ENCODE data around the gene NFIB. TPM values are rescaled to one million over a fixed set of nuclear protein-coding genes. Genes with fewer than 3 reads are reported as not detected.

NFIB gene
- total and polyA plus RNA-seq, 5 donors = 22.5 to 143 (median 134) TPM

GRCh38 chr9:14350754-14351153, 36.8 kb upstream of the NFIB start:
- ATAC-seq (no peak), DNase-seq (peak in 2 of 3 donors; percentile 23 to 68)
- Histone ChIP-seq H3K9me3 (ENCODE audit: control insufficient read depth, low read length) (no peaks in the 10 kb centered on the region), H3K27me3 (ENCODE audit: control insufficient read depth, insufficient read depth) (no peaks in the 10 kb centered on the region), H3K4me1 (ENCODE audit: control insufficient read depth, insufficient read depth, low read length) (peaks cover 9% of the 10 kb centered on the region), H3K27ac (ENCODE audit: low read length) (peak overlapping the region; percentile 88), H3K4me3 (ENCODE audit: low read length) (peak overlapping the region; percentile 33)
- intact Hi-C loops (cut with DNase I) = loop anchor here (2.0 to 10.0 kb wide), 7 partner anchors 28 to 926 kb away; no protein-coding TSS in a partner anchor
- WGBS = 29% methylated on average over 11 of the region's 11 CpGs

GRCh38 chr9:14350349-14350728, 36.4 kb upstream of the NFIB start:
- peak overlapping the region; percentile 97 for H3K27ac ChIP-seq (ENCODE audit: low read length)
- DNase-seq (peak in 1 of 3 donors; percentile 47), ATAC-seq (no peak)
- no peaks in the 10 kb centered on the region for H3K27me3 ChIP-seq (ENCODE audit: control insufficient read depth, insufficient read depth)
- WGBS = 55% methylated on average over 10 of the region's 10 CpGs
- peak overlapping the region; percentile 33 for H3K4me3 ChIP-seq (ENCODE audit: low read length)
- H3K4me1 ChIP-seq (ENCODE audit: control insufficient read depth, insufficient read depth, low read length) = peaks cover 9% of the 10 kb centered on the region
- H3K9me3 ChIP-seq (ENCODE audit: control insufficient read depth, low read length) = no peaks in the 10 kb centered on the region
- intact Hi-C loops (cut with DNase I) = loop anchor here (2.0 to 10.0 kb wide), 7 partner anchors 28 to 926 kb away; no protein-coding TSS in a partner anchor

- peaks cover 9% of the 10 kb centered on the region for H3K4me1 ChIP-seq (ENCODE audit: control insufficient read depth, insufficient read depth, low read length)
These were observed 35.8 kb upstream of the NFIB start for GRCh38 chr9:14349447-14350348.

GRCh38 chr9:14349146-14349446, 35.2 kb upstream of the NFIB start:
- no peaks in the 10 kb centered on the region for H3K27me3 ChIP-seq (ENCODE audit: control insufficient read depth, insufficient read depth)
- DNase-seq (peak; percentile 19 to 63 (median 42)), ATAC-seq (no peak)
- H3K9me3 ChIP-seq (ENCODE audit: control insufficient read depth, low read length) = no peaks in the 10 kb centered on the region
- H3K4me3 ChIP-seq (ENCODE audit: low read length) = peak overlapping the region; percentile 33
- H3K4me1 ChIP-seq (ENCODE audit: control insufficient read depth, insufficient read depth, low read length) = peaks cover 9% of the 10 kb centered on the region
- intact Hi-C loops (cut with DNase I) = no loop called here
- peak overlapping the region; percentile 97 for H3K27ac ChIP-seq (ENCODE audit: low read length)
- 15% methylated on average over 15 of the region's 15 CpGs for WGBS

More at GRCh38 chr9:14349447-14350348, 35.8 kb upstream of the NFIB start:
- 27% methylated on average over 42 of the region's 42 CpGs for WGBS
- Histone ChIP-seq H3K4me3 (ENCODE audit: low read length) (peak overlapping the region; percentile 33), H3K27me3 (ENCODE audit: control insufficient read depth, insufficient read depth) (no peaks in the 10 kb centered on the region), H3K27ac (ENCODE audit: low read length) (peak overlapping the region; percentile 97), H3K9me3 (ENCODE audit: control insufficient read depth, low read length) (no peaks in the 10 kb centered on the region)
- ATAC-seq (no peak), DNase-seq (peak in 2 of 3 donors; percentile 61 to 64)
- intact Hi-C loops (cut with DNase I) = loop anchor here (2.0 to 10.0 kb wide), 7 partner anchors 27 to 925 kb away; no protein-coding TSS in a partner anchor

GRCh38 chr9:14348373-14349145, 34.6 kb upstream of the NFIB start:
- peak overlapping the region; percentile 97 for H3K27ac ChIP-seq (ENCODE audit: low read length)
- peak; percentile 39 to 77 (median 71) for DNase-seq
- H3K4me3 ChIP-seq (ENCODE audit: low read length) = peak overlapping the region; percentile 33
- H3K4me1 ChIP-seq (ENCODE audit: control insufficient read depth, insufficient read depth, low read length) = peaks cover 10% of the 10 kb centered on the region
- no peaks in the 10 kb centered on the region for H3K27me3 ChIP-seq (ENCODE audit: control insufficient read depth, insufficient read depth)
- H3K9me3 ChIP-seq (ENCODE audit: control insufficient read depth, low read length) = no peaks in the 10 kb centered on the region
- peak; percentile 3 to 7 for ATAC-seq
- WGBS = 1% methylated on average over 43 of the region's 43 CpGs
- intact Hi-C loops (cut with DNase I) = no loop called here

GRCh38 chr9:14348123-14348372, 34.1 kb upstream of the NFIB start:
- WGBS = under 1% methylated on average over 10 of the region's 10 CpGs
- Histone ChIP-seq H3K27ac (ENCODE audit: low read length) (peak overlapping the region; percentile 97), H3K4me3 (ENCODE audit: low read length) (peak overlapping the region; percentile 33), H3K4me1 (ENCODE audit: control insufficient read depth, insufficient read depth, low read length) (peaks cover 10% of the 10 kb centered on the region), H3K9me3 (ENCODE audit: control insufficient read depth, low read length) (no peaks in the 10 kb centered on the region), H3K27me3 (ENCODE audit: control insufficient read depth, insufficient read depth) (no peaks in the 10 kb centered on the region)
- ATAC-seq (peak in 1 of 2 donors; percentile 43), DNase-seq (no peak)
- intact Hi-C loops (cut with DNase I) = no loop called here

GRCh38 chr9:14347406-14348122, 33.6 kb upstream of the NFIB start:
- intact Hi-C loops (cut with DNase I) = loop anchor here in 1 of 4 donors (2.0 kb wide), 1 partner anchor 25 kb away; no protein-coding TSS in a partner anchor
- Histone ChIP-seq H3K9me3 (ENCODE audit: control insufficient read depth, low read length) (no peaks in the 10 kb centered on the region), H3K27ac (ENCODE audit: low read length) (peak overlapping the region; percentile 97), H3K4me1 (ENCODE audit: control insufficient read depth, insufficient read depth, low read length) (peaks cover 10% of the 10 kb centered on the region), H3K27me3 (ENCODE audit: control insufficient read depth, insufficient read depth) (no peaks in the 10 kb centered on the region), H3K4me3 (ENCODE audit: low read length) (peak overlapping the region; percentile 33)
- DNase-seq = peak; percentile 77 to 89 (median 85)
- WGBS = 1% methylated on average over 53 of the region's 53 CpGs
- ATAC-seq = peak; percentile 62 to 72

GRCh38 chr9:14346811-14347405, 33.0 kb upstream of the NFIB start:
- peak; percentile 55 to 81 (median 78) for DNase-seq
- WGBS = 6% methylated on average over 37 of the region's 37 CpGs
- Histone ChIP-seq H3K9me3 (ENCODE audit: control insufficient read depth, low read length) (no peaks in the 10 kb centered on the region), H3K4me3 (ENCODE audit: low read length) (peak overlapping the region; percentile 33), H3K4me1 (ENCODE audit: control insufficient read depth, insufficient read depth, low read length) (peaks cover 7% of the 10 kb centered on the region), H3K27me3 (ENCODE audit: control insufficient read depth, insufficient read depth) (no peaks in the 10 kb centered on the region), H3K27ac (ENCODE audit: low read length) (peak overlapping the region; percentile 97)
- intact Hi-C loops (cut with DNase I) = loop anchor here in 1 of 4 donors (2.0 kb wide), 1 partner anchor 24 kb away; no protein-coding TSS in a partner anchor
- peak; percentile 24 to 25 for ATAC-seq

GRCh38 chr9:14346231-14346791, 32.4 kb upstream of the NFIB start:
- H3K9me3 ChIP-seq (ENCODE audit: control insufficient read depth, low read length) = no peaks in the 10 kb centered on the region
- intact Hi-C loops (cut with DNase I) = loop anchor here in 1 of 4 donors (2.0 kb wide), 1 partner anchor 24 kb away; no protein-coding TSS in a partner anchor
- peak; percentile 17 to 64 for ATAC-seq
- H3K4me1 ChIP-seq (ENCODE audit: control insufficient read depth, insufficient read depth, low read length) = peaks cover 10% of the 10 kb centered on the region
- peak; percentile 80 to 88 (median 87) for DNase-seq
- H3K27ac ChIP-seq (ENCODE audit: low read length) = peak overlapping the region; percentile 97
- no peaks in the 10 kb centered on the region for H3K27me3 ChIP-seq (ENCODE audit: control insufficient read depth, insufficient read depth)
- WGBS = 22% methylated on average over 35 of the region's 35 CpGs
- peak overlapping the region; percentile 33 for H3K4me3 ChIP-seq (ENCODE audit: low read length)
